ENCODE measurements around the gene ZNF398.
A peak's percentile ranks its signal among the peaks of the same experiment; 100 is the strongest.

Gene ZNF398

DNA sequence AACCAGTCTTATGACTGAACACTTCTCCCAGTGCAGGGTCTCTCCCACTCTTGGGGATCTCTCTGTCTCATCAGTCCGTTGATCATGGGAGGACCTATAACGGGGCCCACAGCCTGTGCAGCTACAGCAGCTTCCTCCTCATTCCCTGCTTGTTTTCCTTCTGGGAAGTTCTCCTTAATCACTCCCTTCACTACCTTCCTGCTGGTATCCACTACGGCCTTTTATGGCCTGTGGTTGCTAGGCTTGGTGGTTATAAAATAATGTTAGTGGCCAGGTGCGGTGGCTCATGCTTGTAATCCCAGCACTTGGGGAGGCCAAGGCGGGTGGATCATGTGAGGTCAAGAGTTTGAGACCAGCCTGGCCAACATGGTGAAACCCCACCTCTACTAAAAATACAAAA is 44.6 kb downstream of the ZNF398 start:
- DNase-seq, result no peak
- no peak overlapping the region for H3K9ac ChIP-seq (ENCODE audit: low read length)
- H3K4me1 ChIP-seq (ENCODE audit: control insufficient read depth, insufficient read depth, low read depth, low read length), result peaks cover 3% of the 10 kb centered on the region
- no peak overlapping the region for H2BK12ac ChIP-seq (ENCODE audit: low read length in 2 of 2)
- no peaks in the 10 kb centered on the region for H3K36me3 ChIP-seq (ENCODE audit: control insufficient read depth in 1 of 2, insufficient read depth in 2 of 2, low read depth in 1 of 2, low read length in 2 of 2)
- no peak overlapping the region for H4K91ac ChIP-seq (ENCODE audit: low read length)
- H3K4me3 ChIP-seq (ENCODE audit: insufficient read depth in 1 of 2, low read depth in 1 of 2, low read length in 2 of 2), result no peak overlapping the region
- no peak overlapping the region for H3K14ac ChIP-seq (ENCODE audit: low read length in 2 of 2)
- H3K23ac ChIP-seq (ENCODE audit: low read length in 2 of 2), result no peak overlapping the region
- H3K18ac ChIP-seq (ENCODE audit: low read depth in 1 of 2, low read length in 2 of 2), result no peak overlapping the region
- H2AK5ac ChIP-seq (ENCODE audit: low read length, severe bottlenecking), result no peak overlapping the region
- no peak overlapping the region for H3K27ac ChIP-seq (ENCODE audit: low read length, poor library complexity, severe bottlenecking)
- H3K4me2 ChIP-seq (ENCODE audit: low read length, poor library complexity, severe bottlenecking), result no peak overlapping the region
- no peak overlapping the region for H2BK5ac ChIP-seq (ENCODE audit: low read depth, low read length, poor library complexity, severe bottlenecking)
- no peak overlapping the region for H4K8ac ChIP-seq (ENCODE audit: low read length)
- 48% methylated on average over 2 of the region's 5 CpGs for WGBS
- no peaks in the 10 kb centered on the region for H3K79me1 ChIP-seq (replicated peaks; ENCODE audit: low read length, poor library complexity, severe bottlenecking)
- H2BK120ac ChIP-seq (ENCODE audit: low read depth, low read length), result no peak overlapping the region
- no peak overlapping the region for H2AFZ ChIP-seq (ENCODE audit: low read depth, low read length)
- H3K4ac ChIP-seq (ENCODE audit: low read depth in 1 of 2, low read length in 2 of 2), result no peak overlapping the region
- H3K9me3 ChIP-seq (ENCODE audit: control insufficient read depth, low read length), result no peaks in the 10 kb centered on the region
- H2BK15ac ChIP-seq (ENCODE audit: low read depth, poor library complexity, severe bottlenecking), result no peak overlapping the region
- peaks cover 0 to 4% of the 10 kb centered on the region in 2 experiments for H3K27me3 ChIP-seq (ENCODE audit: control insufficient read depth in 1 of 2, insufficient read depth in 1 of 2, low read length in 2 of 2)

DNA sequence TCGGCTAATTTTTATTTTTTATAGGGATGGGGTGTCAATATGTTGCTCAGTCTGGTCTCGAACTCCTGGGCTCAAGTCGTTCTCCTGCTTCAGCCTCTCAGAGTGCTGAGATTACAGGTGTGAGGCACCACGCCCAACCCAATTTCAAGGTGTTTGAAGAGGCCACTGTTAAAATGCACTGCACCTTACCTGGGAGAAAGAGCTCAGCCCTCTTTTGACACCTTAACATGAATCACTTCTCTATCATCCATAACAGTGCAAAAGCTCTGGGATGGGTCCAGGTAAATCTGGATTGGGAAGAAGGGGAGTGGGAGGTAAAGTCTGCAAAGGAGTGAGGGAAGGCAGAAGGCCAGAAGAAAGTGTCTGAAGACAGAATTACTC is 47.5 kb downstream of the ZNF398 start:
- no peak overlapping the region for H2AK5ac ChIP-seq (ENCODE audit: low read length, severe bottlenecking)
- H3K27ac ChIP-seq (ENCODE audit: low read length, poor library complexity, severe bottlenecking), result peak overlapping the region; percentile 17
- H3K4me2 ChIP-seq (ENCODE audit: low read length, poor library complexity, severe bottlenecking), result peak overlapping the region; percentile 60
- no peaks in the 10 kb centered on the region for H3K9me3 ChIP-seq (ENCODE audit: control insufficient read depth, low read length)
- no peak overlapping the region for H3K14ac ChIP-seq (ENCODE audit: low read length in 2 of 2)
- peak overlapping the region in 1 of 2 experiments; percentile 93 for H3K4me3 ChIP-seq (ENCODE audit: insufficient read depth in 1 of 2, low read depth in 1 of 2, low read length in 2 of 2)
- peaks cover 18% of the 10 kb centered on the region for H3K4me1 ChIP-seq (ENCODE audit: control insufficient read depth, insufficient read depth, low read depth, low read length)
- peak overlapping the region; percentile 95 for H3K9ac ChIP-seq (ENCODE audit: low read length)
- 92% methylated on average over 4 of the region's 4 CpGs for WGBS
- H4K91ac ChIP-seq (ENCODE audit: low read length), result no peak overlapping the region
- H3K79me1 ChIP-seq (replicated peaks; ENCODE audit: low read length, poor library complexity, severe bottlenecking), result peaks cover 3% of the 10 kb centered on the region
- peak overlapping the region; percentile 27 for H4K8ac ChIP-seq (ENCODE audit: low read length)
- H3K36me3 ChIP-seq (ENCODE audit: control insufficient read depth in 1 of 2, insufficient read depth in 2 of 2, low read depth in 1 of 2, low read length in 2 of 2), result peaks cover 13 to 15% of the 10 kb centered on the region in 2 experiments
- H3K23ac ChIP-seq (ENCODE audit: low read length in 2 of 2), result no peak overlapping the region
- no peak overlapping the region for H2BK5ac ChIP-seq (ENCODE audit: low read depth, low read length, poor library complexity, severe bottlenecking)
- H2BK15ac ChIP-seq (ENCODE audit: low read depth, poor library complexity, severe bottlenecking), result peak overlapping the region; percentile 74
- H3K4ac ChIP-seq (ENCODE audit: low read depth in 1 of 2, low read length in 2 of 2), result no peak overlapping the region
- H3K18ac ChIP-seq (ENCODE audit: low read depth in 1 of 2, low read length in 2 of 2), result no peak overlapping the region
- no peak overlapping the region for H2BK12ac ChIP-seq (ENCODE audit: low read length in 2 of 2)
- no peaks in the 10 kb centered on the region for H3K27me3 ChIP-seq (ENCODE audit: control insufficient read depth in 1 of 2, insufficient read depth in 1 of 2, low read length in 2 of 2)
- H2AFZ ChIP-seq (ENCODE audit: low read depth, low read length), result peak overlapping the region; percentile 33
- DNase-seq, result no peak
- H2BK120ac ChIP-seq (ENCODE audit: low read depth, low read length), result no peak overlapping the region

DNA sequence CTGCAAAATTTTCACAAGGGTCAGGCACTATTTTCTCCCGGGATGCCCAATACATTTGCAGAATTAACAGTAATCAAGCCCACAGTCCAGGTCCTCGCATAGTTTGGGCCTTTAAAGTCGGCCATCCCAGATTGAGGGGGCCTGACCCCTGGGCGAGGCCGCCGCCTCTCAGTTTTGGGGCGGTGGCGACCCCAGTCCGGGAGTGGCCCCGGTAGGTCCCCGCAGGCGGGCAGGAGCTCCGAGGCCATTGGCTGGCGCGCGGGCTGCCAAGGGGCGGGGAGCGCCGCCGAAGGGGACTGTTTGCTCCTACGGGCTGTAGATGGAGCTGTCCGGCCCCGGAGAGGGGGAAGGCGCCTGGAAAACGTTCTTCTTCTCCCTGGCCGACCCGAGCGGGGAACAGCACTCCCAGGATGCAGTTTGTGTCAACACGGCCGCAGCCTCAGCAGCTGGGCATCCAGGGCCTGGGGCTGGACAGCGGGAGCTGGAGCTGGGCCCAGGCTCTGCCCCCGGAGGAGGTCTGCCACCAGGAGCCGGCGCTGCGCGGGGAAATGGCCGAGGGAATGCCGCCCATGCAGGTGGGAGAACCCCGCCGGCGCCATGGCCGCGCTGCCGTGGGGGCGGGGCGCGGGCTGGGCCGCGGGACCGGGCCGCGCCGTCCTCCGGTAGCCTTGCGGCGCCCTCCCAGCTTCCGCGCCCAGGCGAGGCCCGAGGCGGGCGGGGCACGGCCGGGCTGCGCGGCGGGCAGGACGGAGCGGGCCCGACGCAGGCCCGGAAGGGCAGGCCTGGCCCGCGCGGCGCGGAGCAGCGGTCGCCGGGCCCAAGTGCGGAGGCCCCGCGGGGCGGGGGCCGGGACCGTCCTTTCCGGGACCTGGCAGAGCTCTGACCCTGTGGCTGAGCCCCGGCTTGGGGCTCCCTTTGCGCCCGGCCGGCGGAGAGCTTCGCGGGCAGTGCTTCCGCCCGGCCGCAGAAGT is 48.2 kb downstream of the ZNF398 start, which contains the start of gene ZNF282:
Gene ZNF282, plus strand, starts transcription at position 367 of the 971 bp plus-strand sequence. Its CDS starts 44 bp downstream, at position 411.
- peak within 1 kb of the TSS; percentile 97 for H4K8ac ChIP-seq (ENCODE audit: low read length)
- H3K18ac ChIP-seq (ENCODE audit: low read depth in 1 of 2, low read length in 2 of 2), result peak within 1 kb of the TSS; percentile 98
- H2AFZ ChIP-seq (ENCODE audit: low read depth, low read length), result peak within 1 kb of the TSS; percentile 91
- H3K14ac ChIP-seq (ENCODE audit: low read length in 2 of 2), result peak within 1 kb of the TSS; percentile 76 to 94
- peak within 1 kb of the TSS; percentile 74 for H2BK15ac ChIP-seq (ENCODE audit: low read depth, poor library complexity, severe bottlenecking)
- peak; percentile 94 for DNase-seq
- H3K9me3 ChIP-seq (ENCODE audit: control insufficient read depth, low read length), result no peaks in the 10 kb centered on the region
- WGBS, result under 1% methylated on average over 80 of the region's 97 CpGs
- H3K36me3 ChIP-seq (ENCODE audit: control insufficient read depth in 1 of 2, insufficient read depth in 2 of 2, low read depth in 1 of 2, low read length in 2 of 2), result peaks cover 20 to 21% of the 10 kb centered on the region in 2 experiments
- H3K23ac ChIP-seq (ENCODE audit: low read length in 2 of 2), result no peak within 1 kb of the TSS
- H3K4me1 ChIP-seq (ENCODE audit: control insufficient read depth, insufficient read depth, low read depth, low read length), result peaks cover 18% of the 10 kb centered on the region
- H2BK5ac ChIP-seq (ENCODE audit: low read depth, low read length, poor library complexity, severe bottlenecking), result peak within 1 kb of the TSS; percentile 86
- peak within 1 kb of the TSS; percentile 91 for H3K4me2 ChIP-seq (ENCODE audit: low read length, poor library complexity, severe bottlenecking)
- peak within 1 kb of the TSS in 1 of 2 experiments; percentile 68 for H2BK12ac ChIP-seq (ENCODE audit: low read length in 2 of 2)
- peak within 1 kb of the TSS; percentile 68 to 86 for H3K4ac ChIP-seq (ENCODE audit: low read depth in 1 of 2, low read length in 2 of 2)
- H3K27me3 ChIP-seq (ENCODE audit: control insufficient read depth in 1 of 2, insufficient read depth in 1 of 2, low read length in 2 of 2), result no peaks in the 10 kb centered on the region
- H2AK5ac ChIP-seq (ENCODE audit: low read length, severe bottlenecking), result no peak within 1 kb of the TSS
- H3K79me1 ChIP-seq (replicated peaks; ENCODE audit: low read length, poor library complexity, severe bottlenecking), result peaks cover 5% of the 10 kb centered on the region
- no peak within 1 kb of the TSS for H2BK120ac ChIP-seq (ENCODE audit: low read depth, low read length)
- H3K27ac ChIP-seq (ENCODE audit: low read length, poor library complexity, severe bottlenecking), result peak within 1 kb of the TSS; percentile 83
- peak within 1 kb of the TSS; percentile 46 for H4K91ac ChIP-seq (ENCODE audit: low read length)
- H3K4me3 ChIP-seq (ENCODE audit: insufficient read depth in 1 of 2, low read depth in 1 of 2, low read length in 2 of 2), result peak within 1 kb of the TSS; percentile 85 to 93
- H3K9ac ChIP-seq (ENCODE audit: low read length), result peak within 1 kb of the TSS; percentile 95

DNA sequence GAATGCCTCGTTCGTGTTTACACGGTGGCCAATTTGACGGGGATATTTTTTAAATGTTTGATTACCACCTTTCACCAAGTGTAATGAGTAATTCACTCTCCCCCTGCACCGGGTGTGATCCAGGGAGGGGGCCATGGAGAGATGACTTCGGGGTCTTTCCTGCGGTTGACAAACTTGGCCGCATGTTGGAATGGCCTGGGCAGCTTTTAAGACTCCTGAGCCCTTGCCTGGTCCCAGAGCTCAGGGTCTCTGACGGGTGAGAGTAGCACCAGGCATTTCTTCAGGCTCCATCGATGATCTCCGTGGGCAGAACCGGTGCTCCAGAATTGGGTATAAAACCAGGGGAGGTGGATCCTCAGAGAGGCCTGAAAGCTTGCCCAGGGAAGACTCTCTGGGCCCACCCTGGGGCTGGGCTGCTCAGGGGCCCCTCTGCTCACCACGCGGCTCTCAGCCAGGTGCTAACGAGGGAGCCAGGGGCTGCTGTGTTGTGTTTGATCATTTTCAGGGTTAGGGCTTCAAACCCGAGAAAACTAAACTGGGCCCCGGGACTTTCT is 49.0 kb downstream of the ZNF398 start:
- H3K14ac ChIP-seq (ENCODE audit: low read length in 2 of 2), result peak overlapping the region in 1 of 2 experiments; percentile 76
- peaks cover 8% of the 10 kb centered on the region for H3K79me1 ChIP-seq (replicated peaks; ENCODE audit: low read length, poor library complexity, severe bottlenecking)
- peak overlapping the region; percentile 91 for H3K4me2 ChIP-seq (ENCODE audit: low read length, poor library complexity, severe bottlenecking)
- peaks cover 18% of the 10 kb centered on the region for H3K4me1 ChIP-seq (ENCODE audit: control insufficient read depth, insufficient read depth, low read depth, low read length)
- peaks cover 27% of the 10 kb centered on the region in 2 experiments for H3K36me3 ChIP-seq (ENCODE audit: control insufficient read depth in 1 of 2, insufficient read depth in 2 of 2, low read depth in 1 of 2, low read length in 2 of 2)
- H3K4ac ChIP-seq (ENCODE audit: low read depth in 1 of 2, low read length in 2 of 2), result peak overlapping the region; percentile 63 to 68
- no peak overlapping the region for H4K91ac ChIP-seq (ENCODE audit: low read length)
- peak overlapping the region; percentile 15 to 98 for H3K18ac ChIP-seq (ENCODE audit: low read depth in 1 of 2, low read length in 2 of 2)
- no peaks in the 10 kb centered on the region for H3K27me3 ChIP-seq (ENCODE audit: control insufficient read depth in 1 of 2, insufficient read depth in 1 of 2, low read length in 2 of 2)
- H3K4me3 ChIP-seq (ENCODE audit: insufficient read depth in 1 of 2, low read depth in 1 of 2, low read length in 2 of 2), result peak overlapping the region; percentile 85 to 93
- H2BK15ac ChIP-seq (ENCODE audit: low read depth, poor library complexity, severe bottlenecking), result no peak overlapping the region
- H2AK5ac ChIP-seq (ENCODE audit: low read length, severe bottlenecking), result no peak overlapping the region
- peak overlapping the region; percentile 58 for H3K27ac ChIP-seq (ENCODE audit: low read length, poor library complexity, severe bottlenecking)
- no peak overlapping the region for H3K23ac ChIP-seq (ENCODE audit: low read length in 2 of 2)
- peak; percentile 36 for DNase-seq
- H3K9ac ChIP-seq (ENCODE audit: low read length), result peak overlapping the region; percentile 95
- H2BK5ac ChIP-seq (ENCODE audit: low read depth, low read length, poor library complexity, severe bottlenecking), result peak overlapping the region; percentile 86
- H2BK120ac ChIP-seq (ENCODE audit: low read depth, low read length), result no peak overlapping the region
- 13% methylated on average over 13 of the region's 17 CpGs for WGBS
- H3K9me3 ChIP-seq (ENCODE audit: control insufficient read depth, low read length), result no peaks in the 10 kb centered on the region
- no peak overlapping the region for H2BK12ac ChIP-seq (ENCODE audit: low read length in 2 of 2)
- no peak overlapping the region for H2AFZ ChIP-seq (ENCODE audit: low read depth, low read length)
- H4K8ac ChIP-seq (ENCODE audit: low read length), result no peak overlapping the region

Measured in mesenchymal stem cell (in vitro differentiated cells and primary cell).